Measurements from ENCODE around the gene SEMA6D. TPM values are rescaled to one million over a fixed set of nuclear protein-coding genes. Genes with fewer than 3 reads are reported as not detected.

Gene SEMA6D
- total RNA-seq, 4 donors from 2014 or later = 12.4 to 120 (median 105) TPM

DNA sequence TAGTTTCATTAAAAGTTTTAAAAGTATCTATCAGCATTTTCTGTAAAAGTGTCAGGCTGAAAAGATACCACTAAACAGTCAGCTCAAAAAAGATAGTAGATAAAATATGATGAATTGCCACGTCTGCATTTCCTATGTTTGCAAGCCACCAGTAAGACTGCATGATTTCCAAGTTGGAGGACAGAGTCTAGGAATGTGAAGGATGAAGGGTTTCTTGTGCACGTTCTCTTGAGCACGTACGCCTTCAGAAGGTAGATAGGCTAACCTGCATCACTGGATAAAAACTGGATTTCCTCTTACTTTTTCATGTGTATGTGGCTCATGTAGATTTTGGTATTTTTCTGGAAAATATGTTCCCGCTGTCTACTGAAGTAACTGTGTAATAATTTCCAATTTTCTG, 9.9 kb upstream of the SEMA6D start:
- Histone ChIP-seq H3K36me3 (no peaks in the 10 kb centered on the region), H3K27ac (peak overlapping the region in 3 of 4 donors; percentile 15 to 82 (median 70)), H3K9me3 (no peaks in the 10 kb centered on the region), H3K4me1 (peaks cover 0 to 23% (median 1%) of the 10 kb centered on the region in 4 donors), H3K4me3 (no peak overlapping the region), H3K27me3 (no peaks in the 10 kb centered on the region)
- TF ChIP-seq POLR2A (IDR thresholded peaks at IDR 0.05) = no peak
- TF ChIP-seq, protein P1, sequence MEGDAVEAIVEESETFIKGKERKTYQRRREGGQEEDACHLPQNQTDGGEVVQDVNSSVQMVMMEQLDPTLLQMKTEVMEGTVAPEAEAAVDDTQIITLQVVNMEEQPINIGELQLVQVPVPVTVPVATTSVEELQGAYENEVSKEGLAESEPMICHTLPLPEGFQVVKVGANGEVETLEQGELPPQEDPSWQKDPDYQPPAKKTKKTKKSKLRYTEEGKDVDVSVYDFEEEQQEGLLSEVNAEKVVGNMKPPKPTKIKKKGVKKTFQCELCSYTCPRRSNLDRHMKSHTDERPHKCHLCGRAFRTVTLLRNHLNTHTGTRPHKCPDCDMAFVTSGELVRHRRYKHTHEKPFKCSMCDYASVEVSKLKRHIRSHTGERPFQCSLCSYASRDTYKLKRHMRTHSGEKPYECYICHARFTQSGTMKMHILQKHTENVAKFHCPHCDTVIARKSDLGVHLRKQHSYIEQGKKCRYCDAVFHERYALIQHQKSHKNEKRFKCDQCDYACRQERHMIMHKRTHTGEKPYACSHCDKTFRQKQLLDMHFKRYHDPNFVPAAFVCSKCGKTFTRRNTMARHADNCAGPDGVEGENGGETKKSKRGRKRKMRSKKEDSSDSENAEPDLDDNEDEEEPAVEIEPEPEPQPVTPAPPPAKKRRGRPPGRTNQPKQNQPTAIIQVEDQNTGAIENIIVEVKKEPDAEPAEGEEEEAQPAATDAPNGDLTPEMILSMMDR (IDR thresholded peaks at IDR 0.05) = no peak
- no peak for DNase-seq

DNA sequence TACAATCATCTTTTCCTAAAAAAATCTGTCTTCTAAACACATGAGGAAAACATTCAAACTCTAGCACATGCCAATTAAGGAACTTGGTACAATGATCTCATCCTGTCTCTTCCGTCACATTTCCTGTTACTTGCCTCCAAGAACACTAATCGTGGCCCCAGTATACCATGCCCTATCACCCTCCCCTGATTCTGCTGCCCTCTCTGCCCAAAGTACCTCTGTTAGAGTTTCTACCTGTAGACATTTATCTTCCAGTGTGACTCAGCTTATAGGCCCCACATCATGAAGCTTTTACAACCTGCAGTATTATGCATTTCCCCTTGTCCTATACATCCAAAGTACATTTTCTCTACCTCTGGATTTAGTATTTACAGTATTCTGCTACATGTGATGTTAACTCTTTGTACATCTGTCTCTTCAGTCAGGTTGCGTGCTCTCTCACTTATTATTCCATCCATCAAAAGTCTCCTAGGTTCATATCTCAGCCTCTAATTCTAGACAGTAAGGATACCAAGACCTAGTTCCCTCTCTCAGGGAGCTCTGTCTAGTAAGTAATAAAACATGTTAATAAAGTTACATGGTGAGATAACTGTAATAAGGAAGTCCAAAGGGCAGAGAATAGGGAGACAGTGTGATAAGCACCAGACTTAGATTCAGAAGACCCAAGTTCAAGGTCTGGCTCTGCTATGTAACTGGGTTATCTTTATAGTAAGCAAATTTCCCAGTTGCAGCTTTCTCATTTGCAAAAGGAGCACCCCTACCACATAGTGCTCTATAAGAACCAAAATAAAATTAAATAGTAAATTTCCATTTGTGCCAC, 8.9 kb upstream of the SEMA6D start:
- Histone ChIP-seq H3K9me3 (no peaks in the 10 kb centered on the region), H3K27me3 (no peaks in the 10 kb centered on the region), H3K4me3 (no peak overlapping the region), H3K27ac (peak overlapping the region in 3 of 4 donors; percentile 16 to 82 (median 70)), H3K36me3 (no peaks in the 10 kb centered on the region), H3K4me1 (peaks cover 0 to 23% (median 1%) of the 10 kb centered on the region in 4 donors)
- TF ChIP-seq, protein P1 (IDR thresholded peaks at IDR 0.05) = peak in 1 of 6 experiments; percentile 11
- TF ChIP-seq POLR2A (IDR thresholded peaks at IDR 0.05) = no peak
- DNase-seq = peak in 1 of 3 donors; percentile 81

DNA sequence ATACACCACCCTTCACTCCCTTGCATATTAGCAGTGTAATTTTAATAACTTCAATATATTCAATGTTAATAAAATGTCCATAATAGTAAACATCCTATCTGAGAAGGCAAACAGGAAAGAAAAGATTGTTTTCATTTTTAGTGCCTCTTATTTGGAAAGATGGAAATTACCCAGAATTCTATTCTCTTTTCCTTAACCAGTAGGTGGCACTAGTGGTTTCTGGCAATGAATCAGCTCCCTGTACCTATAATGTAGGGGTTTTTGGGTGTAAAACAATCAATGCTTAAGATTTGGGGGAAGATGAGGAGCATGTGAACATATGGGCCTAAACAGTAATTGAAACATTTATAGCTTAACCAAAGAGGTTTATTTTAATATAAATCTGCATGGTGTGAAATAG, 5.7 kb upstream of the SEMA6D start:
- Histone ChIP-seq H3K9me3 (no peaks in the 10 kb centered on the region), H3K4me3 (no peak overlapping the region), H3K36me3 (no peaks in the 10 kb centered on the region), H3K27me3 (no peaks in the 10 kb centered on the region), H3K4me1 (peaks cover 0 to 19% (median 1%) of the 10 kb centered on the region in 4 donors), H3K27ac (no peak overlapping the region)
- TF ChIP-seq, protein P1 (IDR thresholded peaks at IDR 0.05) = peak in 5 of 6 experiments; percentile 18 to 65 (median 55)
- TF ChIP-seq POLR2A (IDR thresholded peaks at IDR 0.05) = no peak
- no peak for DNase-seq

DNA sequence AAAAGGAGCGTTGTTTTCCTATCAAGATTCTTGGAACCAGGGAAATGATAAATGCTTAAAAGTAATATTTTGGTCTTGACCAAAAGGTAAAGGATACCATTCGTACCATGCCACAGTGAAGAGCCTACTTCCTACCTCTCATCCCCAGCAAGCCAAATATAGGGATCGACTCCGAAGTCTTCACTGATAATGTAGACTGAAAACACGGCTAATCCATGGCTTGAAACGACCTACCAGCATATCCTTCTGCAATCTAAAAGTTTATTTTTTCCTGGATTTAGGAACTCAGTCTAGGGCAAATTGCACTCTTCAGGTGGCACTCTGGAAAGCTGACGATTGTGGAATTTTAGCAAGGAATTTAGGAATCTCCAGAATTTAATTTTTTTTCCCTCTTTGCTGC, 1.9 kb upstream of the SEMA6D start:
- TF ChIP-seq, protein P1 (IDR thresholded peaks at IDR 0.05) = no peak
- no peak for TF ChIP-seq POLR2A (IDR thresholded peaks at IDR 0.05)
- DNase-seq = no peak
- no peaks in the 10 kb centered on the region for H3K36me3 ChIP-seq
- no peaks in the 10 kb centered on the region for H3K27me3 ChIP-seq
- H3K27ac ChIP-seq = peak overlapping the region in 1 of 4 donors; percentile 92
- H3K9me3 ChIP-seq = no peaks in the 10 kb centered on the region
- peaks cover 0 to 8% (median 0%) of the 10 kb centered on the region in 4 donors for H3K4me1 ChIP-seq
- H3K4me3 ChIP-seq = no peak overlapping the region

DNA sequence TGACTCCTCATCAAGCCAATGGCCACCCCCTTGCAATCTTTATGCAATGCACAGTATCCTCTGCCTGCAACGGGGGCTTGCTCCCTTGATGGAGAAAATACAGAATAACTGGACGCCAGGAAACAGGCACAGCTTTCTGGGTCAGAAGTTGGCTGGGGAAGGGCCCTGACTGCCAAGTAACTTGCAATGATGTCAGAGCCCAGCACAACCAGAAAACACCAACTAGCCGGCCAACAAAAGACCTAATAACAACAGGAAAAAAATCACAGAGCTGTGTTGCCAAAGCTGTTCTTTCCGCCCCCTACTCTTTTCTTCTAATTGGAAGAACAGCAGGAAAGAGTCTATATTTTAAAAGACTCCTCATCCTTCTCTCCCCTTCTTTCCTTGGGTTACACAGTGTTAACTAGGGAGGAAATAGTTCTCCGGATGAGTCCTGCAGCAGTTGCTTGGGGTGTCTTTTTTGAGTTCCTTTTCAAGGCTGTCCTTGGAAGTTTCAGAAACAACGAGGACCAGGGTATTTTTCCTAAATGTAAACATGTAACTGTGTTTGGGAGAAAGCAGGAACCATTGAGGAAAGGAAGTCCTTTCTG, 1.4 kb upstream of the SEMA6D start:
- H3K9me3 ChIP-seq = no peaks in the 10 kb centered on the region
- H3K4me1 ChIP-seq = peaks cover 0 to 9% (median 0%) of the 10 kb centered on the region in 4 donors
- no peak for DNase-seq
- H3K27me3 ChIP-seq = no peaks in the 10 kb centered on the region
- no peak for TF ChIP-seq POLR2A (IDR thresholded peaks at IDR 0.05)
- TF ChIP-seq, protein P1 (IDR thresholded peaks at IDR 0.05) = no peak
- H3K36me3 ChIP-seq = no peaks in the 10 kb centered on the region
- peak overlapping the region in 1 of 4 donors; percentile 98 for H3K4me3 ChIP-seq
- peak overlapping the region in 3 of 4 donors; percentile 76 to 93 (median 92) for H3K27ac ChIP-seq

Data from Peyer's patch (tissue), 4 donors.